ENCODE results near the gene P2RX7.
"Not testable (repeated sequence)": the region's sequence is repeated elsewhere in the genome, so short reads cannot be mapped to it uniquely, and the experiment has no call there.

P2RX7 gene

DNA sequence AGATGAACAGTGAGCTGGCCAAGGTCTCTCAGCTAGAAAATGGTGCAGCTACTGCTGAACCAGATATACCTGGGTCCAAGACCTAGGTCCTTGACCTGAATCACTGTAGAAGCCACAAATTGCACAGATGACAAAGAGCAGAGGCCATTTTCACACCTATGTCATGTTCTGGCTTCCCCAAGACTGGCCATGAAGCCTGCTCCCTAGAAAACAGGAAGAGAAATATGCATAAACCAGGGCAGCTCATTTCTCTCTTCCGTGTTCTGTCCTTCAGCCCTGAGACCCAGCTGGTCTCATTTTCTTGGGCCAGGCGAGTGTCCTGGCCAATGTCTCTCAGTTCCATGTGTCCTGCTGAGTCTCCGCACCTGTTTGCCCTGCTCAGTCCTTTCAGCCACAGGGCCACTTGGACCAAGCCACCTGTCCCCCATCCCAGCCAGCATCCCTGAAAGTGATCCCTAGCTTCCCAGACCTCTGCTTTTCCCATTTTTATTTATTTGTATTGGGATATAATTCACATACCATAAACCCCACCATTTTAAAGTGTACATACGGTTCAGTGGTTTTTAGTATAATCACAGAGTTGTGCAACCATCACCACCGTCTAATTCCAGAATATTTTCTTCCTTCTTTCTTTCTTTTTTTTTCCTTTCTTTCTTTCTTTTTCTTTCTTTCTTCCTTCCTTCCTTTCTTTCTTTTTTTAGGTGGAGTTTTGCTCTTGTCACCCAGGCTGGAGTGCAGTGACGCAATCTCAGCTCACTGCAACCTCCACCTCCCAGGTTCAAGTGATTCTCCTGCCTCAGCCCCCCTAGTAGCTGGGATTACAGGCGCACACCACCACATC is 27.0 kb downstream of the P2RX7 start:
- Histone ChIP-seq H3K4me1 (ENCODE audit: control insufficient read depth, insufficient read depth, low read length) (no peaks in the 10 kb centered on the region), H3K4me3 (ENCODE audit: low read length in 2 of 2) (no peak overlapping the region), H3K9ac (ENCODE audit: low read length in 2 of 2) (no peak overlapping the region), H3K27ac (ENCODE audit: low read length) (no peak overlapping the region), H3K9me3 (ENCODE audit: control insufficient read depth in 2 of 2, low read length in 2 of 2) (peaks cover 6 to 7% of the 10 kb centered on the region in 2 donors), H3K27me3 (ENCODE audit: control insufficient read depth in 1 of 2, insufficient read depth in 2 of 2, low read length in 2 of 2) (no peaks in the 10 kb centered on the region), H3K36me3 (ENCODE audit: control insufficient read depth in 2 of 2, insufficient read depth in 2 of 2, low read length in 2 of 2) (peaks cover 3 to 11% of the 10 kb centered on the region in 2 donors)

- Histone ChIP-seq H3K4me3 (ENCODE audit: low read length in 2 of 2) (no peak overlapping the region), H3K9me3 (ENCODE audit: control insufficient read depth in 2 of 2, low read length in 2 of 2) (peaks cover 6 to 7% of the 10 kb centered on the region in 2 donors), H3K4me1 (ENCODE audit: control insufficient read depth, insufficient read depth, low read length) (no peaks in the 10 kb centered on the region), H3K27ac (ENCODE audit: low read length) (no peak overlapping the region), H3K9ac (ENCODE audit: low read length in 2 of 2) (no peak overlapping the region), H3K36me3 (ENCODE audit: control insufficient read depth in 2 of 2, insufficient read depth in 2 of 2, low read length in 2 of 2) (peaks cover 3 to 23% of the 10 kb centered on the region in 2 donors), H3K27me3 (ENCODE audit: control insufficient read depth in 1 of 2, insufficient read depth in 2 of 2, low read length in 2 of 2) (no peaks in the 10 kb centered on the region)
Observed at GRCh38 chr12:121162384-121162783, 29.7 kb downstream of the P2RX7 start.

DNA sequence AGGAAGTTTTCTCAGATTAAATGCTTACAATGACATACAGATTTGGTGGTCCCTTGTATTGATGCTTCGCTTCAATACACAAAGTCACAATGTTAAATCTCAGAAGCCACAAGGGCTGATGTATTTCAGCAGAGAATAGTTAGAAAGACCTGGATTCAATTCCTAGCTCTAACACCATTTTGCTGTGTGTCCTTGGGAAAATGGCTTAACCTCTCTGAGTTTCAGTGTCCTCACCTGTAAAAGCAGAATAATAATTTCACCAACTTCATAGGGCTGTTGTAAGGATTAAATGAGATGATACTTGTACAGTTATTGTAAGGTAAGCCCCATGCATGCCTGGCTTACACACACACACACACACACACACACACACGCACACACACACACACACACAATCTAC is 30.3 kb downstream of the P2RX7 start:
- Histone ChIP-seq H3K27ac (ENCODE audit: low read length) (no peak overlapping the region), H3K36me3 (ENCODE audit: control insufficient read depth in 2 of 2, insufficient read depth in 2 of 2, low read length in 2 of 2) (peaks cover 3 to 23% of the 10 kb centered on the region in 2 donors), H3K9ac (ENCODE audit: low read length in 2 of 2) (no peak overlapping the region), H3K9me3 (ENCODE audit: control insufficient read depth in 2 of 2, low read length in 2 of 2) (peaks cover 3 to 4% of the 10 kb centered on the region in 2 donors), H3K27me3 (ENCODE audit: control insufficient read depth in 1 of 2, insufficient read depth in 2 of 2, low read length in 2 of 2) (no peaks in the 10 kb centered on the region), H3K4me3 (ENCODE audit: low read length in 2 of 2) (no peak overlapping the region), H3K4me1 (ENCODE audit: control insufficient read depth, insufficient read depth, low read length) (no peaks in the 10 kb centered on the region)

DNA sequence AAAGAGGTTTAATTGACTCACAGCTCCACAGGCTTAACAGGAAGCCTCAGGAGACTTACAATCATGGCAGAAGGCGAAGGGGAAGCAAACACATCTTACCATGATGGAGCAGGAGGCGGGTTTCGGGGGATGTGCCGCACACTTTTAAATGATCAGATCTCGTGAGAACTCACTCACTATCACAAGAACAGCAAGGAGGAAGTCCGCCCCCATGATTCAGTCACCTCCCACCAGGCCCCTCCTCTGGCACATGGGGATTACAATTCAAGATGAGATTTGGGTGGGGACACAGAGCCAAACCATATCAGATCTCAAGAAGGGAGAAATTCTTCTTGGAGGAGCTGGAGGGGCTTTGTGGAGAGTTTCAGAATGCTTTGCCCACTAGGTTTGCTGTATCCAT is 32.2 kb downstream of the P2RX7 start:
- not testable (repeated sequence) for H3K4me3 ChIP-seq (ENCODE audit: low read length in 2 of 2); H3K27ac ChIP-seq (ENCODE audit: low read length); H3K4me1 ChIP-seq (ENCODE audit: control insufficient read depth, insufficient read depth, low read length); H3K9ac ChIP-seq (ENCODE audit: low read length in 2 of 2); H3K9me3 ChIP-seq (ENCODE audit: control insufficient read depth in 2 of 2, low read length in 2 of 2); H3K27me3 ChIP-seq (ENCODE audit: control insufficient read depth in 1 of 2, insufficient read depth in 2 of 2, low read length in 2 of 2)
- peaks cover 6 to 21% of the 10 kb centered on the region in 2 donors for H3K36me3 ChIP-seq (ENCODE audit: control insufficient read depth in 2 of 2, insufficient read depth in 2 of 2, low read length in 2 of 2)

DNA sequence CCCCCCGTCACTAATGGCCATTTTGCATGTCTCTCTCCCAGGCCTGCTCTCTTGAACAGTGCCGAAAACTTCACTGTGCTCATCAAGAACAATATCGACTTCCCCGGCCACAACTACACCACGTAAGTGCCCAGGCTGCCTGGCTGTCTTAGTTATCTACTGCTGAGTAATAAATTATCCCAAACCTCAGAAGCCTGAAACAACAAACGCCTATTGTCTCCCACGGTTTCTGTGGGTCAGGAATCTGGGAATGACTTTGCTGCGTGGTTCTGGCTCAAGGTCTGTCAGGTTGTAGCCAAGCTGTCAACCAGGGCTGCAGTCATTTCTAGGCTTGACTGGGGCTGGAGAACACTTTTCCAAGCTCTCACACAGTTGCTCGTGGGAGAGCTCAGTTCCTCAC is 32.6 kb downstream of the P2RX7 start:
- Histone ChIP-seq H3K27ac (ENCODE audit: low read length) (no peak overlapping the region), H3K9ac (ENCODE audit: low read length in 2 of 2) (no peak overlapping the region), H3K9me3 (ENCODE audit: control insufficient read depth in 2 of 2, low read length in 2 of 2) (no peaks in the 10 kb centered on the region), H3K36me3 (ENCODE audit: control insufficient read depth in 2 of 2, insufficient read depth in 2 of 2, low read length in 2 of 2) (peaks cover 6 to 23% of the 10 kb centered on the region in 2 donors), H3K27me3 (ENCODE audit: control insufficient read depth in 1 of 2, insufficient read depth in 2 of 2, low read length in 2 of 2) (no peaks in the 10 kb centered on the region), H3K4me3 (ENCODE audit: low read length in 2 of 2) (no peak overlapping the region), H3K4me1 (ENCODE audit: control insufficient read depth, insufficient read depth, low read length) (no peaks in the 10 kb centered on the region)

- Histone ChIP-seq H3K27ac (ENCODE audit: low read length) (no peak overlapping the region), H3K9ac (ENCODE audit: low read length in 2 of 2) (no peak overlapping the region), H3K4me1 (ENCODE audit: control insufficient read depth, insufficient read depth, low read length) (no peaks in the 10 kb centered on the region), H3K4me3 (ENCODE audit: low read length in 2 of 2) (no peak overlapping the region), H3K27me3 (ENCODE audit: control insufficient read depth in 1 of 2, insufficient read depth in 2 of 2, low read length in 2 of 2) (no peaks in the 10 kb centered on the region), H3K9me3 (ENCODE audit: control insufficient read depth in 2 of 2, low read length in 2 of 2) (no peaks in the 10 kb centered on the region), H3K36me3 (ENCODE audit: control insufficient read depth in 2 of 2, insufficient read depth in 2 of 2, low read length in 2 of 2) (peaks cover 6 to 23% of the 10 kb centered on the region in 2 donors)
Observed at GRCh38 chr12:121166356-121166755, 33.7 kb downstream of the P2RX7 start.

DNA sequence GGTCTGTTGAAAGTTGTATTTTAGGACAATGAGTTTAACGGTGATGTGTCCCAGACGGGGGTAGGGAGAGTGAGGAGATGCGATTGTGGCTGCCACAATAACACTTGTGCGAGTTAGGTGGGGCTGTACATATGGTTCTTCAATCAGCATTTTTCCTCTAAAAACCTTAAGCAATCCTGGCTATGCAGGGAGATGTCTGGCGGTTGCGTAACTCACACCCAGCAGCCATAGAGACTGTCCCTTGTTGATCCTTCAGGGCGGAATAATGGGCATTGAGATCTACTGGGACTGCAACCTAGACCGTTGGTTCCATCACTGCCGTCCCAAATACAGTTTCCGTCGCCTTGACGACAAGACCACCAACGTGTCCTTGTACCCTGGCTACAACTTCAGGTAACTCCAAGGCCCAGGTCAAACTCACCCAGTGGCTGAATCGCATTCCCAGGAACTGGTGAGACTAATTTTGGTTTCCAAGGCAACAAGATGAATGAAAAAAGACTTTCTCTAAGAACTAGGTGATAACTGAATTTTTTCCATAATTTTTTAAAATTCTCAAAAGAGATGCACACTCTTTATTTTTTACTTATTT is 34.6 kb downstream of the P2RX7 start:
- H3K4me3 ChIP-seq (ENCODE audit: low read length in 2 of 2), result no peak overlapping the region
- no peaks in the 10 kb centered on the region for H3K4me1 ChIP-seq (ENCODE audit: control insufficient read depth, insufficient read depth, low read length)
- no peak overlapping the region for H3K9ac ChIP-seq (ENCODE audit: low read length in 2 of 2)
- peaks cover 6 to 21% of the 10 kb centered on the region in 2 donors for H3K36me3 ChIP-seq (ENCODE audit: control insufficient read depth in 2 of 2, insufficient read depth in 2 of 2, low read length in 2 of 2)
- H3K27me3 ChIP-seq (ENCODE audit: control insufficient read depth in 1 of 2, insufficient read depth in 2 of 2, low read length in 2 of 2), result no peaks in the 10 kb centered on the region
- H3K27ac ChIP-seq (ENCODE audit: low read length), result no peak overlapping the region
- no peaks in the 10 kb centered on the region for H3K9me3 ChIP-seq (ENCODE audit: control insufficient read depth in 2 of 2, low read length in 2 of 2)

GRCh38 chr12:121167951-121168350 is 35.3 kb downstream of the P2RX7 start:
- Histone ChIP-seq H3K27me3 (ENCODE audit: control insufficient read depth in 1 of 2, insufficient read depth in 2 of 2, low read length in 2 of 2) (no peaks in the 10 kb centered on the region), H3K9ac (ENCODE audit: low read length in 2 of 2) (no peak overlapping the region), H3K4me3 (ENCODE audit: low read length in 2 of 2) (no peak overlapping the region), H3K36me3 (ENCODE audit: control insufficient read depth in 2 of 2, insufficient read depth in 2 of 2, low read length in 2 of 2) (peaks cover 6 to 20% of the 10 kb centered on the region in 2 donors), H3K9me3 (ENCODE audit: control insufficient read depth in 2 of 2, low read length in 2 of 2) (no peaks in the 10 kb centered on the region), H3K4me1 (ENCODE audit: control insufficient read depth, insufficient read depth, low read length) (no peaks in the 10 kb centered on the region), H3K27ac (ENCODE audit: low read length) (no peak overlapping the region)

DNA sequence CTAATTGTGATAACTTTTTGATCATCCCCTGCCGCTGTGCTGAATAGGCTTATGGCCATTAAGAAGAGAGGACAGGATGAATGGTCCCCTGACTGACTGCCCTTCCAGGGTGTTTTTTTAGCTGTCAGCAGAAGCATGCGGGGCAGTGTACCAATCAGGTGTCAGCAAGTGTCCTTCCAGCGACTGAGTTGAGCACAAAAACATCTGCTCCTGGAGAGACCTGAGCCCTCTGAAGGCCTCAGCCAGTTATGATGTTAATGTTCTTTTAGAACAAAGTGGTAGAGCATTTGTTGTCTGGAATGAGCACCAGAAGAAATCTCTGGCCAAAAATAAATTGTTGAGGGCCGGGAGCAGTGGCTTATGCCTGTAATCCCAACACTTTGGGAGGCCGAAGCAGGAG is 37.5 kb downstream of the P2RX7 start:
- no peaks in the 10 kb centered on the region for H3K27me3 ChIP-seq (ENCODE audit: control insufficient read depth in 1 of 2, insufficient read depth in 2 of 2, low read length in 2 of 2)
- no peak overlapping the region for H3K27ac ChIP-seq (ENCODE audit: low read length)
- H3K9me3 ChIP-seq (ENCODE audit: control insufficient read depth in 2 of 2, low read length in 2 of 2), result no peaks in the 10 kb centered on the region

GRCh38 chr12:121170611-121171260 is 38.1 kb downstream of the P2RX7 start:
- Histone ChIP-seq H3K9me3 (ENCODE audit: control insufficient read depth in 2 of 2, low read length in 2 of 2) (no peaks in the 10 kb centered on the region), H3K27ac (ENCODE audit: low read length) (no peak overlapping the region), H3K4me1 (ENCODE audit: control insufficient read depth, insufficient read depth, low read length) (no peaks in the 10 kb centered on the region), H3K36me3 (ENCODE audit: control insufficient read depth in 2 of 2, insufficient read depth in 2 of 2, low read length in 2 of 2) (peaks cover 5 to 12% of the 10 kb centered on the region in 2 donors), H3K9ac (ENCODE audit: low read length in 2 of 2) (no peak overlapping the region), H3K27me3 (ENCODE audit: control insufficient read depth in 1 of 2, insufficient read depth in 2 of 2, low read length in 2 of 2) (no peaks in the 10 kb centered on the region), H3K4me3 (ENCODE audit: low read length in 2 of 2) (no peak overlapping the region)

More for the DNA sequence above, 37.5 kb downstream of the P2RX7 start:
- H3K36me3 ChIP-seq (ENCODE audit: control insufficient read depth in 2 of 2, insufficient read depth in 2 of 2, low read length in 2 of 2), result peaks cover 3 to 16% of the 10 kb centered on the region in 2 donors
- H3K4me1 ChIP-seq (ENCODE audit: control insufficient read depth, insufficient read depth, low read length), result no peaks in the 10 kb centered on the region
- H3K4me3 ChIP-seq (ENCODE audit: low read length in 2 of 2), result no peak overlapping the region
- no peak overlapping the region for H3K9ac ChIP-seq (ENCODE audit: low read length in 2 of 2)

All from stomach smooth muscle (tissue), 2 donors.